Measurements from ENCODE around the gene LRRC3C. TPM values are rescaled to one million over a fixed set of nuclear protein-coding genes. Genes with fewer than 3 reads are reported as not detected.

LRRC3C gene
- total and polyA plus RNA-seq, 4 donors = 0.08 to 0.24 (median 0.17) TPM; not detected in 1

DNA sequence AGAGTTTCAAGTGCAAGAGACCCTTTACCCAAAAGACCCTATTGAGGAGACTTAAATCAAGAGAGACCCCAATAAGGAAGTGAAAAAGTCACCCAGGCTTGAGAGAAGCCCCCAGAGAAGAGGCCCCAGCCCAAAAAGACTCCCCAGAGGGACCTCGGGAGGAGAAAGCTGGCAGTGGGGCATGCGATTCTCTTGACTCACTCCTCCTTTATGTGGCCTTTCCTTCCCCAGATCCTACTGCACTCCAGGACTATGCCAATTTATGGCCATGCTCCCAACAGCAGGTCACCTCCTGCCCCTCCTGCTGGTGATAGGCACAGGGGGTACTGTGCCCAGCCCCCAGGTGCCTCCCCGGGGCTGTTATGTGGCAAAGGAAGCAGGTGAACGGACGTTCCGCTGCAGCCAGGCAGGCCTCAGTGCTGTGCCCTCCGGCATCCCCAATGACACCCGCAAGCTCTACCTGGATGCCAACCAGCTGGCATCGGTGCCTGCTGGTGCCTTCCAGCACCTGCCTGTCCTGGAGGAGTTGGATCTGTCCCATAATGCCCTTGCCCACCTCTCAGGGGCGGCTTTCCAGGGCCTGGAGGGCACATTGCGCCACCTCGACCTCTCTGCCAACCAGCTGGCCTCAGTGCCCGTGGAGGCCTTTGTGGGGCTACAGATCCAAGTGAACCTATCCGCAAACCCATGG is 16.3 kb downstream of the LRRC3C start:
- Histone ChIP-seq H3K4me1 (ENCODE audit: control insufficient read depth in 4 of 4, insufficient read depth in 4 of 4, low read length in 3 of 4) (peaks cover 3 to 14% (median 8%) of the 10 kb centered on the region in 4 donors), H3K9ac (ENCODE audit: low read depth in 1 of 2, low read length in 2 of 2) (peak overlapping the region in 1 of 2 donors; percentile 28), H3K27me3 (ENCODE audit: control insufficient read depth in 4 of 4, insufficient read depth in 4 of 4, low read length in 3 of 4) (no peaks in the 10 kb centered on the region), H3K9me3 (ENCODE audit: control insufficient read depth in 4 of 4, low read length in 3 of 4) (no peaks in the 10 kb centered on the region), H3K4me3 (ENCODE audit: low read depth in 1 of 3, low read length in 3 of 3) (peak overlapping the region in 1 of 3 donors; percentile 25), H3K27ac (ENCODE audit: low read depth in 1 of 2, low read length in 2 of 2) (peak overlapping the region; percentile 45 to 77), H3K36me3 (ENCODE audit: control insufficient read depth in 4 of 4, insufficient read depth in 3 of 4, low read depth in 1 of 4, low read length in 3 of 4) (no peaks in the 10 kb centered on the region)
- no peak for DNase-seq (ENCODE audit: low spot score)
- 40% methylated on average over 14 of the region's 14 CpGs for WGBS
- TF ChIP-seq NR2F2 (IDR thresholded peaks at IDR 0.05) (no peak), JUND (IDR thresholded peaks at IDR 0.05) (peak in 1 of 2 donors; percentile 52), FOXA1 (IDR thresholded peaks at IDR 0.05) (no peak), YY1 (IDR thresholded peaks at IDR 0.05) (peak; percentile 67), FOXA2 (IDR thresholded peaks at IDR 0.05) (no peak), RXRA (IDR thresholded peaks at IDR 0.05) (peak; percentile 89 to 92), TAF1 (conservative IDR thresholded peaks at IDR 0.05) (no peak), SP1 (IDR thresholded peaks at IDR 0.05) (peak; percentile 86), RAD21 (IDR thresholded peaks at IDR 0.05) (peak in 1 of 2 donors; percentile 60), HNF4A (conservative IDR thresholded peaks at IDR 0.05) (peak; percentile 89 to 91), GABPA (IDR thresholded peaks at IDR 0.05 in 1 of 2, conservative IDR thresholded peaks at IDR 0.05 in 1 of 2) (no peak), EGR1 (IDR thresholded peaks at IDR 0.05; ENCODE audit: low read depth in 2 of 2) (peak in 1 of 2 donors; percentile 42), HNF4G (IDR thresholded peaks at IDR 0.05) (peak; percentile 35)
- TF ChIP-seq, protein P1, sequence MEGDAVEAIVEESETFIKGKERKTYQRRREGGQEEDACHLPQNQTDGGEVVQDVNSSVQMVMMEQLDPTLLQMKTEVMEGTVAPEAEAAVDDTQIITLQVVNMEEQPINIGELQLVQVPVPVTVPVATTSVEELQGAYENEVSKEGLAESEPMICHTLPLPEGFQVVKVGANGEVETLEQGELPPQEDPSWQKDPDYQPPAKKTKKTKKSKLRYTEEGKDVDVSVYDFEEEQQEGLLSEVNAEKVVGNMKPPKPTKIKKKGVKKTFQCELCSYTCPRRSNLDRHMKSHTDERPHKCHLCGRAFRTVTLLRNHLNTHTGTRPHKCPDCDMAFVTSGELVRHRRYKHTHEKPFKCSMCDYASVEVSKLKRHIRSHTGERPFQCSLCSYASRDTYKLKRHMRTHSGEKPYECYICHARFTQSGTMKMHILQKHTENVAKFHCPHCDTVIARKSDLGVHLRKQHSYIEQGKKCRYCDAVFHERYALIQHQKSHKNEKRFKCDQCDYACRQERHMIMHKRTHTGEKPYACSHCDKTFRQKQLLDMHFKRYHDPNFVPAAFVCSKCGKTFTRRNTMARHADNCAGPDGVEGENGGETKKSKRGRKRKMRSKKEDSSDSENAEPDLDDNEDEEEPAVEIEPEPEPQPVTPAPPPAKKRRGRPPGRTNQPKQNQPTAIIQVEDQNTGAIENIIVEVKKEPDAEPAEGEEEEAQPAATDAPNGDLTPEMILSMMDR (IDR thresholded peaks at IDR 0.05; ENCODE audit: low read depth, low read length, missing input control) = no peak
- TF ChIP-seq, protein P2, sequence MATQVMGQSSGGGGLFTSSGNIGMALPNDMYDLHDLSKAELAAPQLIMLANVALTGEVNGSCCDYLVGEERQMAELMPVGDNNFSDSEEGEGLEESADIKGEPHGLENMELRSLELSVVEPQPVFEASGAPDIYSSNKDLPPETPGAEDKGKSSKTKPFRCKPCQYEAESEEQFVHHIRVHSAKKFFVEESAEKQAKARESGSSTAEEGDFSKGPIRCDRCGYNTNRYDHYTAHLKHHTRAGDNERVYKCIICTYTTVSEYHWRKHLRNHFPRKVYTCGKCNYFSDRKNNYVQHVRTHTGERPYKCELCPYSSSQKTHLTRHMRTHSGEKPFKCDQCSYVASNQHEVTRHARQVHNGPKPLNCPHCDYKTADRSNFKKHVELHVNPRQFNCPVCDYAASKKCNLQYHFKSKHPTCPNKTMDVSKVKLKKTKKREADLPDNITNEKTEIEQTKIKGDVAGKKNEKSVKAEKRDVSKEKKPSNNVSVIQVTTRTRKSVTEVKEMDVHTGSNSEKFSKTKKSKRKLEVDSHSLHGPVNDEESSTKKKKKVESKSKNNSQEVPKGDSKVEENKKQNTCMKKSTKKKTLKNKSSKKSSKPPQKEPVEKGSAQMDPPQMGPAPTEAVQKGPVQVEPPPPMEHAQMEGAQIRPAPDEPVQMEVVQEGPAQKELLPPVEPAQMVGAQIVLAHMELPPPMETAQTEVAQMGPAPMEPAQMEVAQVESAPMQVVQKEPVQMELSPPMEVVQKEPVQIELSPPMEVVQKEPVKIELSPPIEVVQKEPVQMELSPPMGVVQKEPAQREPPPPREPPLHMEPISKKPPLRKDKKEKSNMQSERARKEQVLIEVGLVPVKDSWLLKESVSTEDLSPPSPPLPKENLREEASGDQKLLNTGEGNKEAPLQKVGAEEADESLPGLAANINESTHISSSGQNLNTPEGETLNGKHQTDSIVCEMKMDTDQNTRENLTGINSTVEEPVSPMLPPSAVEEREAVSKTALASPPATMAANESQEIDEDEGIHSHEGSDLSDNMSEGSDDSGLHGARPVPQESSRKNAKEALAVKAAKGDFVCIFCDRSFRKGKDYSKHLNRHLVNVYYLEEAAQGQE (IDR thresholded peaks at IDR 0.05) = peak; percentile 54
- TF ChIP-seq, protein P3, sequence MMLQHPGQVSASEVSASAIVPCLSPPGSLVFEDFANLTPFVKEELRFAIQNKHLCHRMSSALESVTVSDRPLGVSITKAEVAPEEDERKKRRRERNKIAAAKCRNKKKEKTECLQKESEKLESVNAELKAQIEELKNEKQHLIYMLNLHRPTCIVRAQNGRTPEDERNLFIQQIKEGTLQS (IDR thresholded peaks at IDR 0.05) = no peak
- TF ChIP-seq, protein P4, sequence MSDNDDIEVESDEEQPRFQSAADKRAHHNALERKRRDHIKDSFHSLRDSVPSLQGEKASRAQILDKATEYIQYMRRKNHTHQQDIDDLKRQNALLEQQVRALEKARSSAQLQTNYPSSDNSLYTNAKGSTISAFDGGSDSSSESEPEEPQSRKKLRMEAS (IDR thresholded peaks at IDR 0.05) = peak; percentile 74
- TF ChIP-seq, protein P5, sequence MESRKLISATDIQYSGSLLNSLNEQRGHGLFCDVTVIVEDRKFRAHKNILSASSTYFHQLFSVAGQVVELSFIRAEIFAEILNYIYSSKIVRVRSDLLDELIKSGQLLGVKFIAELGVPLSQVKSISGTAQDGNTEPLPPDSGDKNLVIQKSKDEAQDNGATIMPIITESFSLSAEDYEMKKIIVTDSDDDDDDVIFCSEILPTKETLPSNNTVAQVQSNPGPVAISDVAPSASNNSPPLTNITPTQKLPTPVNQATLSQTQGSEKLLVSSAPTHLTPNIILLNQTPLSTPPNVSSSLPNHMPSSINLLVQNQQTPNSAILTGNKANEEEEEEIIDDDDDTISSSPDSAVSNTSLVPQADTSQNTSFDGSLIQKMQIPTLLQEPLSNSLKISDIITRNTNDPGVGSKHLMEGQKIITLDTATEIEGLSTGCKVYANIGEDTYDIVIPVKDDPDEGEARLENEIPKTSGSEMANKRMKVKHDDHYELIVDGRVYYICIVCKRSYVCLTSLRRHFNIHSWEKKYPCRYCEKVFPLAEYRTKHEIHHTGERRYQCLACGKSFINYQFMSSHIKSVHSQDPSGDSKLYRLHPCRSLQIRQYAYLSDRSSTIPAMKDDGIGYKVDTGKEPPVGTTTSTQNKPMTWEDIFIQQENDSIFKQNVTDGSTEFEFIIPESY (IDR thresholded peaks at IDR 0.05) = no peak

All from liver (tissue), 9 donors.